HepG2 (cell line): ENCODE results near the gene CCDC148. TPM values are rescaled to one million over a fixed set of nuclear protein-coding genes. Genes with fewer than 3 reads are reported as not detected.
"Not testable (repeated sequence)": the region's sequence is repeated elsewhere in the genome, so short reads cannot be mapped to it uniquely, and the experiment has no call there.

Source experiments
- ATAC-seq: fragments of 200-7000 bp; cut with Tn5 transposase; 3 replicates; pipeline ENCODE4 v1.9.1; 2020; ENCODE audit warnings: mild to moderate bottlenecking, moderate library complexity
- BruUV-seq: library from RNA; stranded (reverse); fragments of 400-500 nt; replicated peaks from 2 replicates; lab custom pipeline; 2021; lab: Mats Ljungman, UMichigan
- CTCF ChIA-PET: fragments of 300-600 bp; formaldehyde crosslinking; extraction: SDS; loops from one replicate; lab custom pipeline; 2021; ENCODE audit warnings: low total read pairs, inconsistent platforms, low intra/inter-chr PET ratio; lab: Yijun Ruan, JAX
- POLR2A ChIA-PET: fragments of 350-600 bp; sonication (Branson Sonifier 250); formaldehyde crosslinking; loops from one replicate; lab custom pipeline; 2020; ENCODE audit warnings: antibody characterized with exemption, inconsistent platforms; lab: Yijun Ruan, JAX
- DNase-seq: peaks from one replicate; pipeline ENCODE4 v3.0.0-alpha.2; 2015; ENCODE audit warnings: low spot score
- FAIRE-seq: peaks from 3 replicates; lab custom pipeline; 2011; peaks lifted over from hg19 to GRCh38; lab: Jason Lieb, UNC
- H2AFZ ChIP-seq: one replicate; pipeline ENCODE4 v1.6.1; 2011; ENCODE audit warnings: low read length, inconsistent platforms
- H3K27ac ChIP-seq: fragments of 300-600 bp; 3 replicates; pipeline ENCODE4 v1.8.0; 2011; ENCODE audit warnings: mixed run types, mild to moderate bottlenecking, mixed read lengths, low read length, inconsistent platforms; ENCODE audit not compliant: insufficient read depth; ENCODE audit errors: extremely low read length
- H3K27me3 ChIP-seq, 2 experiments: fragments of 200-600 bp in 1 of 2; 2 replicates in 1 of 2; 3 replicates in 1 of 2; pipeline versions ENCODE4 v1.6.0 to v1.8.0; 2011; ENCODE audit warnings: low read length in 2 of 2, mild to moderate bottlenecking in 2 of 2, moderate library complexity in 2 of 2, inconsistent platforms in 1 of 2; ENCODE audit not compliant: insufficient read depth in 2 of 2, control insufficient read depth in 1 of 2
- H3K36me3 ChIP-seq, 2 experiments: fragments of 200-600 bp in 1 of 2; replicated peaks in 1 of 2; 2 replicates in 1 of 2; 3 replicates in 1 of 2; pipeline versions ENCODE4 v1.5.1 to v1.8.0; 2011; ENCODE audit warnings: low read length in 2 of 2, inconsistent platforms in 1 of 2; ENCODE audit not compliant: insufficient read depth in 2 of 2, control insufficient read depth in 1 of 2
- H3K4me1 ChIP-seq: 2 replicates; pipeline ENCODE4 v1.5.1; 2012; ENCODE audit warnings: low read length, inconsistent platforms; ENCODE audit not compliant: insufficient read depth
- H3K4me2 ChIP-seq: 2 replicates; pipeline ENCODE4 v1.6.0; 2011; ENCODE audit warnings: low read depth, low read length, inconsistent platforms
- H3K4me3 ChIP-seq, 3 experiments: fragments of 200-600 bp in 1 of 3; sonication (generic), shearing (Covaris generic) in 1 of 3; replicated peaks in 1 of 3; 2 replicates each; pipeline ENCODE4 v1.5.1; 2011 to 2016; ENCODE audit warnings: low read length in 3 of 3, inconsistent platforms in 2 of 3, low read depth in 2 of 3, mild to moderate bottlenecking in 2 of 3, control low read depth in 1 of 3, mixed read lengths in 1 of 3; ENCODE audit not compliant: insufficient read depth in 1 of 3
- H3K79me2 ChIP-seq: one replicate; pipeline ENCODE4 v1.6.1; 2011; ENCODE audit warnings: low read length, inconsistent platforms; ENCODE audit not compliant: insufficient read depth
- H3K9ac ChIP-seq: 2 replicates; pipeline ENCODE4 v1.6.0; 2011; ENCODE audit warnings: mild to moderate bottlenecking, low read depth, low read length, inconsistent platforms; ENCODE audit not compliant: insufficient read depth
- H3K9me3 ChIP-seq: 2 replicates; pipeline ENCODE4 v1.5.1; 2012; ENCODE audit warnings: mild to moderate bottlenecking, low read length
- H4K20me1 ChIP-seq: 2 replicates; pipeline ENCODE4 v1.6.0; 2011; ENCODE audit warnings: inconsistent platforms, mild to moderate bottlenecking, low read length, moderate library complexity; ENCODE audit not compliant: insufficient read depth
- ARHGAP35 ChIP-seq: sonication (generic); formaldehyde crosslinking; IDR thresholded peaks from 2 replicates; pipeline ENCODE4 v1.9.0; 2022; ENCODE audit warnings: mild to moderate bottlenecking, inconsistent platforms, moderate library complexity, missing genetic modification reagents, borderline replicate concordance
- FOXK2 ChIP-seq: fragments of 450-650 bp; IDR thresholded peaks from 2 replicates; pipeline ENCODE4 v1.6.1; 2016
- PCBP1 ChIP-seq: fragments of 200-400 bp; formaldehyde crosslinking; IDR thresholded peaks from 2 replicates; pipeline ENCODE4 v1.6.1; 2017; ENCODE audit warnings: mild to moderate bottlenecking, low read depth, low read length, borderline replicate concordance
- RAD51 ChIP-seq: fragments of 450-650 bp; IDR thresholded peaks from 2 replicates; pipeline ENCODE4 v1.6.1; 2016; ENCODE audit warnings: borderline replicate concordance
- WGBS: methylation state at CpG from one replicate; pipeline ENCODE4 v1.1.6; 2017; ENCODE audit warnings: low lambda C conversion rate; 5-methylcytosine and 5-hydroxymethylcytosine counted together
- in situ Hi-C: cut with HindIII; loops from 2 replicates; pipeline ENCODE4 v1.10.0; 2017; ENCODE audit warnings: low pct_unique_long_range_greater_than_20kb; ENCODE audit not compliant: extremely low pct_ligation_motif_present
- intact Hi-C: fragments of 100-400 bp; cut with micrococcal nuclease; formaldehyde crosslinking; loops from one replicate; pipeline ENCODE4 v1.10.0; 2022; ENCODE audit not compliant: unreplicated experiment
- polyA plus RNA-seq, 8 experiments: library from polyadenylated mRNA; depleted of rRNA in 3 of 8; stranded (reverse) in 7 of 8; unstranded in 1 of 8; fragments of >200 nt; fragmentation: Illumina TruSeq in 4 of 8; extraction: Trizol in 4 of 8; gene quantifications; 2 replicates each; pipeline versions ENCODE4 v1.2.1 to v1.2.3, GENCODE V29; 2011 to 2016; ENCODE audit warnings: low read depth in 4 of 8, missing spikeins in 1 of 8, mixed read lengths in 1 of 8; ENCODE audit not compliant: insufficient read depth in 1 of 8
- total RNA-seq, 5 experiments: library from RNA; depleted of rRNA; stranded (reverse); fragments of >200 nt; fragmentation: Illumina TruSeq; extraction: Trizol; gene quantifications; 2 replicates each; pipeline ENCODE4 v1.2.3, GENCODE V29; 2016; ENCODE audit warnings: low read depth in 1 of 5
- TF ChIP-seq, protein P1 (sequence below): sonication (generic); formaldehyde crosslinking; IDR thresholded peaks from 2 replicates; pipeline ENCODE4 v1.4.0; 2020; ENCODE audit warnings: missing genetic modification reagents, borderline replicate concordance

Gene CCDC148
- total and polyA plus RNA-seq, 2 of the 13 experiments (the other 11 are each of a cell fraction or from before 2014, with no cell fraction given) = 0.30 to 0.49 TPM

GRCh38 chr2:158477202-158477601 lies 20.6 kb upstream of the CCDC148 start:
- H3K79me2 ChIP-seq = peaks cover 70% of the 10 kb centered on the region
- no peaks in the 10 kb centered on the region for H3K27me3 ChIP-seq
- no peak overlapping the region for H3K4me2 ChIP-seq
- peaks cover 3 to 15% of the 10 kb centered on the region in 2 experiments; a peak in 4 of 5 replicates for H3K36me3 ChIP-seq
- H3K27ac ChIP-seq = no peak overlapping the region
- peaks cover 11% of the 10 kb centered on the region for H4K20me1 ChIP-seq
- CTCF ChIA-PET = no interaction called here
- FAIRE-seq (no peak), ATAC-seq (no peak), DNase-seq (no peak)
- TF ChIP-seq RAD51 (no peak), PCBP1 (no peak), ARHGAP35 (CRISPR knock-in tag) (no peak), FOXK2 (no peak)
- TF ChIP-seq, protein P1, sequence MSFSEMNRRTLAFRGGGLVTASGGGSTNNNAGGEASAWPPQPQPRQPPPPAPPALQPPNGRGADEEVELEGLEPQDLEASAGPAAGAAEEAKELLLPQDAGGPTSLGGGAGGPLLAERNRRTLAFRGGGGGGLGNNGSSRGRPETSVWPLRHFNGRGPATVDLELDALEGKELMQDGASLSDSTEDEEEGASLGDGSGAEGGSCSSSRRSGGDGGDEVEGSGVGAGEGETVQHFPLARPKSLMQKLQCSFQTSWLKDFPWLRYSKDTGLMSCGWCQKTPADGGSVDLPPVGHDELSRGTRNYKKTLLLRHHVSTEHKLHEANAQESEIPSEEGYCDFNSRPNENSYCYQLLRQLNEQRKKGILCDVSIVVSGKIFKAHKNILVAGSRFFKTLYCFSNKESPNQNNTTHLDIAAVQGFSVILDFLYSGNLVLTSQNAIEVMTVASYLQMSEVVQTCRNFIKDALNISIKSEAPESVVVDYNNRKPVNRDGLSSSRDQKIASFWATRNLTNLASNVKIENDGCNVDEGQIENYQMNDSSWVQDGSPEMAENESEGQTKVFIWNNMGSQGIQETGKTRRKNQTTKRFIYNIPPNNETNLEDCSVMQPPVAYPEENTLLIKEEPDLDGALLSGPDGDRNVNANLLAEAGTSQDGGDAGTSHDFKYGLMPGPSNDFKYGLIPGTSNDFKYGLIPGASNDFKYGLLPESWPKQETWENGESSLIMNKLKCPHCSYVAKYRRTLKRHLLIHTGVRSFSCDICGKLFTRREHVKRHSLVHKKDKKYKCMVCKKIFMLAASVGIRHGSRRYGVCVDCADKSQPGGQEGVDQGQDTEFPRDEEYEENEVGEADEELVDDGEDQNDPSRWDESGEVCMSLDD (CRISPR knock-in tag) = no peak
- H3K9ac ChIP-seq = no peak overlapping the region
- no peaks in the 10 kb centered on the region for H3K9me3 ChIP-seq
- POLR2A ChIA-PET = interaction anchor here (1.6 kb wide), 1 partner anchor 19 kb away, joined by 5 read pairs; no protein-coding TSS in a partner anchor
- intact Hi-C loops (no loop called here), in situ Hi-C loops (no loop called here)
- no peak overlapping the region for H2AFZ ChIP-seq
- H3K4me3 ChIP-seq = no peak overlapping the region
- WGBS = 94% methylated on average over 3 of the region's 3 CpGs
- no peaks in the 10 kb centered on the region for H3K4me1 ChIP-seq
- no TSS peak for BruUV-seq

GRCh38 chr2:158474526-158475011 lies 18.0 kb upstream of the CCDC148 start:
- intact Hi-C loops, H3K9me3 ChIP-seq, H3K9ac ChIP-seq, H3K4me3 ChIP-seq, POLR2A ChIA-PET, H2AFZ ChIP-seq, DNase-seq, H3K27me3 ChIP-seq, H3K4me1 ChIP-seq, H3K4me2 ChIP-seq, CTCF ChIA-PET, H3K27ac ChIP-seq, BruUV-seq: not testable (repeated sequence)
- peak; percentile 44 for ATAC-seq
- peaks cover 13% of the 10 kb centered on the region for H4K20me1 ChIP-seq
- peaks cover 72% of the 10 kb centered on the region for H3K79me2 ChIP-seq
- WGBS = 100% methylated on average over 3 of the region's 3 CpGs
- H3K36me3 ChIP-seq = peaks cover 3 to 33% of the 10 kb centered on the region in 2 experiments
- in situ Hi-C loops = loop anchor here (25.0 kb wide), 1 partner anchor 263 kb away; no protein-coding TSS in a partner anchor
- peak; percentile 18 for FAIRE-seq
